ENCODE data around the gene COLEC12.

COLEC12 gene

DNA sequence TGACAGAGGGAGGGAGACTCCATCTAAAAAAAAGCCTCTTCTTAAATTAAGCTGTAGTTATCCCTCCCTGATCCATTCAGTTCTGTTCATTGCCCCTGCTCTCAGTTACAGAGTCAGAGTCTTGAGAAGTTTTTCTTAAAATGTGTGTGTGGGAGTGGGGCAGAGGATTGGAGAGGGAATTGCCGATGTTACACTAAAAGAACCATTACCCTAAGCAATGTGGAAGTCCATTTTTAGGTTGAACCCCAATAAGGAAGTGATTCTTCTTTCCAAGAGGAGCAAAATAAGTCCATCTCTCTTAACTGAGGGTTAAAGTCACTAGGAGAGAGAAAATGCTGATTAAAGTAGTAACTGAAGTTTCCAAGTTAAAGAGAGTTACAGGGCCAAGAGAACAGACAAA lies 211.5 kb downstream of the COLEC12 start:
- DNase-seq (ENCODE audit: low read depth in 2 of 2), result no peak

DNA sequence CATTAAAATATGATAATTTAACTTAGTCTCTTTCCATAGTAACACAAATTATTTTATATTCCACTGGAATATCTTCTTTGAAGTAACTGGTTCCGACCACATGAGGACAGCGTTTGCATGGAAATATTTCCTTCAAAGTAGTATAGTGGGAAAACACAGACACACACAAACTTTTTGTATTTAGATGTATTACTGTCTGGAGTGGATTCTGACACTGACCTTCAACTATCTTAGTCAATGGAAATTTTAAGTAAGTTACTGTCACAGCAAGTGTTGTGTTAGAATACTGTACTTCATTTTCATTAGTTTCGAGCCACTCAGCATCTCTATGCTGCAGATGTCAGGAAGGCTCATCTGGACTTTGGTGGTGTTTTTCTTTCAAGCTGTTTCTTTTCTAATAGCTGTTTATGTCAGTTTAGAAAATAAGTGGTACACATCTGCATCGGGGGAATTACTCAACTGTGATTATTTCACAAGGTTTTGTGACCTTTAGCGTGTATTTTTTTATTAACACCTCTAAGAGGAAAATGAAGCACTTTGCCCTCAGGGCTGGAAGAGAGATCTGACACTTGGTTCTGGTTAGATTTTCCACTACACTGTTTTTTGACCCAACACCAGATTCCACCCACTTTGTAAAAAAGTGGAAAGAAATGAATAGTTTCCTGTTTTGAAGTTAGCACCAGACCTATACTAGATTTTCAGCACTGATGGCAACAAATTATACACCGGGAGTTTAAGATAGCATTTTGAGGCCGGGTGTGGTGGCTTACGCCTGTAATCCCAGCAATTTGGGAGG lies 213.8 kb downstream of the COLEC12 start:
- DNase-seq (ENCODE audit: low read depth in 2 of 2), result no peak

DNA sequence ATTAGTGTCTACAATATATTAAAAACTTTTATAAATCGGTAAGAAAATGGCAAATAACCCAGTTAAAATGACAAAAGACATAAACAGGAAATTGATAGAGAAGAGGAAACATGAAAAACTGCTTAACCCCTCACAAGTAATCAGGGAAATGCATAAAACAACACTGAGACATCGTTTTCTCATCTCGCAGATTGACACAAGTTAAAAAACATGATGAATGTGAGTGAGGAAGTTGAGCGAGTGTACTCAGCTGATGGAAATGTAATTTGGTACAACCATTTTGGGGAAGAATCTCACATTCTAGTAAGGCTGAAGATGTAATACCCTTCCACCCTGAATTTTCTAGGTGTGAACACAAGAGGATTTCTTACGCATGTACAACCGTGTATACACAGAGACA lies 214.7 kb downstream of the COLEC12 start:
- DNase-seq (ENCODE audit: low read depth in 2 of 2), result no peak

DNA sequence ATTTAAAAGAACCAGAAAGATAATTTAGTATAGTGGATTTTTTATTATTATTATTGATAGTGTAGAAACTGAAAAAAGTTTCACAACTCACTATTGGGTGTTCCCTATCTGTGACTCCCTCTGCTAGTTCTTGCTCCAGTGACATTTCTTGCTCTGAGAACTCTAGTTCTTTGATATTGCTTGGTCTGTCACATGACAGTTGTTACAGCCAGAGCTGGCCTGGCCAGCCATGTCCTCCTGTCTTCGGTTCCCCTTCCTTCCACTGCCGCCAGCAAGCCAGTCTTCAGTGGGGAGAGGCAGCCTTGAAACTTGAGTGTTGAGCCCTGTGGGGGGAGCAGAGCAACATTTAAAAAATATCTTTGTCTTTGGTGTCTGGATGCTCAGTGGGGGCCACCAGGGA lies 225.0 kb downstream of the COLEC12 start:
- no peak for DNase-seq (ENCODE audit: low read depth in 2 of 2)

DNA sequence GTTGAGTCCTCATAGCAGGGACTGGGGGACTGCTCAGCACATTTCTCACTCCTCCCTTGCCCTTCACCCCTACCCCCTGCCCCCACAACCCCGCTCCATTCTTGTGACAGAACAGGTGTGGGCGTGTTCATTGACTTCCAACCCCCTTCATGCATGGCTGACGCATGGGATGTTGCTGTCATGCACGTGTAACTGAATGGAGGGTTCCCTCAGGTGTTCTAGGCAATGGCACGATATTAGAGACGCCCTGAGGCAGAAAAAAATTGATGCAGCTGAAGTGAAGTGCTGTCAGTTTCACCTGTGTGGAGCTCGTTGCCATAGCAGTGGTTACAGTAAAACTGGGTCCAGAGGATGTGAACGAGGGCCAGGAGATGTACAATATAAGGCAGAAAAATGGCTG lies 226.2 kb downstream of the COLEC12 start:
- DNase-seq (ENCODE audit: low read depth in 2 of 2), result no peak

DNA sequence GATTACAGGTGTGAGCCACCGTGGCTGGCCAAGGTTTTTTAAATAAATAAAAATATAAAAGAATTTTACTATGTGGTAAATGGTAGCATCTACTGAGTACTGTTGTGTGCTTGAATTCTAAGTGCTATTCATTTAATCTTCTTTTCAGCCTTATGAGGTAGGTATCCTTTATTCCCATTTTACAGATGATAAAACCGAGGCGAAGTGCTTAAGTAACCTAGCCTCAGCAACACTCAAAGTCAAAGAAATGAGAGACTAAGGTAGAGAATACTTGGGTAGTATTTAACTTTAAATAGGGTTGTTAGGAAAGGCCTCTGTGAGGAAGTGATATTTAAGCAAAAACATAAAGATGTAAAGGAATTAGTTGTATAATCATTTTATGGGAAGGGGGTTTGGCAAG lies 227.0 kb downstream of the COLEC12 start:
- no peak for DNase-seq (ENCODE audit: low read depth in 2 of 2)

DNA sequence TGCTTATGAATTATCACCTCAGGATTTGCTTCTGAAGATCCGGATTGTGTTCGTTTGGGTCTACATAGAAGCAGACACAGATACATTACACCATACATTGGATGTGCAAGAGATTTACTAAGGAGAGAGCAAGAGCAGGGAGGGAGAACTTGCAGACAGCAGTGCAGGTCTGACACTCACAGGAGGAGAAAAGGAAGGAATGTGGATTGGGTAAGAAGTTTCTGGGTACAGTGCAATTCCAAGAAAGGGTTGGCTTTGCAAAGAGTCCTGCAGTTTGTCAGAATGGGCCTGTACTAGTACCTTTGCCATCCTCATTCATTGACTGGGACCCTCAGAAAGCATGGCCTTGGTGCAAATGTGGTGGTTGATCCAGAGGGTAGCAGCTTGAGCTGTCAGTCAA lies 227.9 kb downstream of the COLEC12 start:
- DNase-seq (ENCODE audit: low read depth in 2 of 2), result no peak

DNA sequence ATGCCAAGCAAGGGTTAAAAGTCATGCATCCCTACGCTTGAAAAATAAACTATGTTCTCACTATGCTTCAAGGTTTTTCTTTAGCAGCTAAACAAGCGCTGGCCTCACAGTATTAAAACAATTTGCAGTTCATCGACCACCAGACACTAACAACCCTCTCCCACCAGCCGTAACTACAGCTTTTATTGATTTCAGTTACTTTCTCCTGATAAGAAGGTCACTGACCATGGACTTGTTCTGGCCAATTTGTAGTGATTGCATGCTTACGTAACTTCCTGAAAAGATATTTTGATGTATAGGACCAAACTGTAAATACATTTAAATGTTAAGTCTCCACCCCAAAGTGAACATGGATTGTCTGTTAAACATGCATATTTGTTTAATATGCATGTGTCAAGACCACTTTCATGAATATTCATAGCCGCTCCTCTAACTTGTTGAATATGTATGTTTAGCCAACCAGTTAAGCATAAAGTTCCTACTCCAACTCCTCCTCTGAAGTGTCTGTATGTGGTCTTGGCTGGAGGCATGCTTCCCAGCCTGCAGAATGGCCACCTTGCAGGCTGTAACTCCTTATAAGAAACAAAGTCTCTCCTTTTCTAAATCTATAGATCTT lies 230.9 kb downstream of the COLEC12 start:
- DNase-seq (ENCODE audit: low read depth in 2 of 2), result no peak

DNA sequence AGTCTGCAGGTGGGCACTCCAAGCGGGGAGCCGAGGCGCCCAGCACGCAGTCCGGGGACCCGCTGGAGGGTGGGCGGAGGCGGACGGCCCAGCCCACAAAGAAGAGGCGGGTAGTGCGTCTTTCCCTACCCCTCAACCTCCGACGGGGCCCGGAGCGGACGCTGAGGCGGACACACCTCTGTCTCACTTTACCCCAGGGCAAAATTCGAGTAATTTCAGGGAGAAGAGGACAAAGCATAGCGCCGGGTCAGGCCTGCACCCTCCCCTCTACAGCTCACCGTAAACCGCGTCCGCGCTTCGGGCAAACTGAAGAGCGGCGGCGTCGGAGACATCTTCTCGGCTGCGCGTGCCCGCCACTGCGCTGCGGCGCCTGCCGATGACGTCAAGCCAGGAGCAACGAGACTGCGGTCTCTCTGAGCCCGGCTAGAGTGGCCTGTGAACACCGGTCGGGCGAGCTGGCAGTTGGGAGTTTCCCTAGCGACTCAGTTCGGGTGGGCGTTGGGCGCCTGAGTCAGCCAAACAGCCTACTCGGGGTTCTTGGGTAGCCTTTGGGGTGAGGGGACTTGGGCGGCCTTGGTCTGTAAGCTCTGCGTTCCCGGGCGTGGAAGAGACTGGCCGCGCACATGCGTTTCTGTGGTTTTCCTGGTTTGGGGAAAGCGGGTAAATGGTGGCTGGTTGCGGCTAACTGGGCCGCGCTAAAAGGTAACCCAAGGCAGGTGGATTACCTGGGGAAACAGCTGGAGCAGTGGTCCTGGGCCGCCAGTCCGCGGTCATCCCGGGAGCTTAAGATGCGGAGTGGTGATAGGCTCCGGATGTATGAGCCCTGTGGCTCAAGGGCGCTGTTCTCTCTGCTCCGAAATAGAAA lies 232.6 kb downstream of the COLEC12 start, which contains the start of gene THOC1:
TSS of gene THOC1 (minus strand) at position 360 of the 865 bp plus-strand sequence. CDS start at position 332, 28 bp downstream.
- DNase-seq (ENCODE audit: low read depth in 2 of 2), result peak; percentile 85 to 94

DNA sequence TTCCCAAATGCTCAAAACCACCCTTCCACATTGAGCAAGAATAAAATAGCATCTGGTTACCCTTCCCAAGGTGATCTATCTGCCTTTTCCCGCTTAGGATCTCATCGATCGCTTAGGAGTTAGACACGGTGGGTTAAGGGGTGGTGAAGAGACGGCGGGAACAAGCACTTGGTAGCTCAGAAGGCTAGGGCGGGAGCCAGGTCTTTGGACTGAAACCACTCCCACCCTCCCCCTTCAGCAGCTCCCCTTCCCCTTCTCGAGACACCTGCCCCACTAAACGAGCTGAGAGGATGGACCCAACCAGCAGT lies 233.2 kb downstream of the COLEC12 start:
- no peak for DNase-seq (ENCODE audit: low read depth in 2 of 2)
